ENCODE results near the gene COL20A1. TPM values are rescaled to one million over a fixed set of nuclear protein-coding genes. Genes with fewer than 3 reads are reported as not detected.

COL20A1 gene
- total and polyA plus RNA-seq, 2 donors from 2014 or later = 0.58 TPM; not detected in 1

DNA sequence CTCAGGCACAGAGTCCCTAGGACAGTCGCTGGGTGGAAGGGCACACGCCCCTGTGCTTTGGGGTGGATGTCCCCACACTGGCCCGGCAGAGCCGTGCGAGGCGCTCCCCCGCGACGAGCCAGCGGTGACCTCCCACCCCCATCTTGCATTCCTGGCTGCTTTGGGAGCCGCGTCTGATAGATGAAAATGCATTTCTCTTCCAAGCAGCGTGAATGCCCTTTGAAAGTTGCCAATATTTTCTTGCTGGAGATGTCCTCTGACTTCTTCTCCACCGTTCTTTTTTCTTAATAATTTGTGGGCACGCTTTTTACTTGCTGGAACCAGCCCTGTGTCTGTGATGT lies 29.9 kb downstream of the COL20A1 start:
- H3K36me3 ChIP-seq (ENCODE audit: control insufficient read depth in 2 of 3, insufficient read depth in 3 of 3, low read length in 3 of 3) = no peaks in the 10 kb centered on the region
- FAIRE-seq (no peak), DNase-seq (no peak)
- no peak overlapping the region for H3K27ac ChIP-seq (ENCODE audit: low read depth in 2 of 2, low read length in 2 of 2)
- no peaks in the 10 kb centered on the region for H3K4me1 ChIP-seq (ENCODE audit: control insufficient read depth in 2 of 3, insufficient read depth in 2 of 3, low read depth in 1 of 3, low read length in 3 of 3)
- H3K9me3 ChIP-seq (ENCODE audit: control insufficient read depth in 2 of 3, insufficient read depth in 1 of 3, low read length in 3 of 3) = peaks cover 0 to 5% (median 0%) of the 10 kb centered on the region in 3 donors
- TF ChIP-seq, protein P1, sequence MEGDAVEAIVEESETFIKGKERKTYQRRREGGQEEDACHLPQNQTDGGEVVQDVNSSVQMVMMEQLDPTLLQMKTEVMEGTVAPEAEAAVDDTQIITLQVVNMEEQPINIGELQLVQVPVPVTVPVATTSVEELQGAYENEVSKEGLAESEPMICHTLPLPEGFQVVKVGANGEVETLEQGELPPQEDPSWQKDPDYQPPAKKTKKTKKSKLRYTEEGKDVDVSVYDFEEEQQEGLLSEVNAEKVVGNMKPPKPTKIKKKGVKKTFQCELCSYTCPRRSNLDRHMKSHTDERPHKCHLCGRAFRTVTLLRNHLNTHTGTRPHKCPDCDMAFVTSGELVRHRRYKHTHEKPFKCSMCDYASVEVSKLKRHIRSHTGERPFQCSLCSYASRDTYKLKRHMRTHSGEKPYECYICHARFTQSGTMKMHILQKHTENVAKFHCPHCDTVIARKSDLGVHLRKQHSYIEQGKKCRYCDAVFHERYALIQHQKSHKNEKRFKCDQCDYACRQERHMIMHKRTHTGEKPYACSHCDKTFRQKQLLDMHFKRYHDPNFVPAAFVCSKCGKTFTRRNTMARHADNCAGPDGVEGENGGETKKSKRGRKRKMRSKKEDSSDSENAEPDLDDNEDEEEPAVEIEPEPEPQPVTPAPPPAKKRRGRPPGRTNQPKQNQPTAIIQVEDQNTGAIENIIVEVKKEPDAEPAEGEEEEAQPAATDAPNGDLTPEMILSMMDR (IDR thresholded peaks at IDR 0.05; ENCODE audit: borderline replicate concordance, extremely low read depth, insufficient read depth) = no peak
- H3K27me3 ChIP-seq (ENCODE audit: control insufficient read depth, insufficient read depth, low read length) = no peaks in the 10 kb centered on the region
- no peak overlapping the region for H3K9ac ChIP-seq (ENCODE audit: low read length in 3 of 3)
- H3K4me3 ChIP-seq (ENCODE audit: low read length in 3 of 3) = no peak overlapping the region
- intact Hi-C loops (cut with DNase I) = no loop called here

DNA sequence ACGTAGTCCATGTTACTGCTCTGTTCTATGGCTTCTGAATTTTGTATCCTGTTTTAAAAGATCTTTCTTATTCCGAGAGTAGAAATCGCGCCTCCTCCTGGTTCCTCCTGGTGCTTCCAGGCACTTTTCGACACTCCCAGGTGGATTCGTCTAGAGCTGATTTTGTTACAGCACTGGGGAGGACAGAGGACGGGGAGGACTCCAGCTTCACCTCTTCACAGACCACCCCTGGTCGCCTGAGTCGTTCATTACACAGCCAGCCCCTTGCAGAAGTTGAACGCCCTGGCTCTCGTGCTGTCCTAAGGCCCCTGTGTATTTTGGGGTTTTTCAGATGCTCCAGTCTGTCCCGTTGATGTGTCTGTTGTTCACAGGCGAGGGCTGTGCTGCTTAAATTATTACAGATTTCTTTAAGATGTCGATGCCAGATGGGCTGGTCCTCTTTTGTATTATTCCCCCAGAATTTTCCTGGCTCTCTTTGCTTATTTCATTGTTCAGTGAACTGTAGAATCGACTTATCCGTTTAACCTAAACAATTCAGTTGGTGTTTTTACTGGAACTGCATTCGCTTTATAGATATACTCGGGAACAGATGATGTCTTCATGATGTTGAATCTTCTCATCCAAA lies 30.5 kb downstream of the COL20A1 start:
- no peak overlapping the region for H3K27ac ChIP-seq (ENCODE audit: low read depth in 2 of 2, low read length in 2 of 2)
- no peaks in the 10 kb centered on the region for H3K36me3 ChIP-seq (ENCODE audit: control insufficient read depth in 2 of 3, insufficient read depth in 3 of 3, low read length in 3 of 3)
- no peaks in the 10 kb centered on the region for H3K27me3 ChIP-seq (ENCODE audit: control insufficient read depth, insufficient read depth, low read length)
- peaks cover 0 to 5% (median 0%) of the 10 kb centered on the region in 3 donors for H3K9me3 ChIP-seq (ENCODE audit: control insufficient read depth in 2 of 3, insufficient read depth in 1 of 3, low read length in 3 of 3)
- FAIRE-seq = no peak
- H3K4me3 ChIP-seq (ENCODE audit: low read length in 3 of 3) = no peak overlapping the region
- no peaks in the 10 kb centered on the region for H3K4me1 ChIP-seq (ENCODE audit: control insufficient read depth in 2 of 3, insufficient read depth in 2 of 3, low read depth in 1 of 3, low read length in 3 of 3)
- no peak overlapping the region for H3K9ac ChIP-seq (ENCODE audit: low read length in 3 of 3)
- peak in 1 of 5 donors; percentile 28 for DNase-seq
- intact Hi-C loops (cut with DNase I) = no loop called here
- TF ChIP-seq, protein P1 (IDR thresholded peaks at IDR 0.05; ENCODE audit: borderline replicate concordance, extremely low read depth, insufficient read depth) = no peak

DNA sequence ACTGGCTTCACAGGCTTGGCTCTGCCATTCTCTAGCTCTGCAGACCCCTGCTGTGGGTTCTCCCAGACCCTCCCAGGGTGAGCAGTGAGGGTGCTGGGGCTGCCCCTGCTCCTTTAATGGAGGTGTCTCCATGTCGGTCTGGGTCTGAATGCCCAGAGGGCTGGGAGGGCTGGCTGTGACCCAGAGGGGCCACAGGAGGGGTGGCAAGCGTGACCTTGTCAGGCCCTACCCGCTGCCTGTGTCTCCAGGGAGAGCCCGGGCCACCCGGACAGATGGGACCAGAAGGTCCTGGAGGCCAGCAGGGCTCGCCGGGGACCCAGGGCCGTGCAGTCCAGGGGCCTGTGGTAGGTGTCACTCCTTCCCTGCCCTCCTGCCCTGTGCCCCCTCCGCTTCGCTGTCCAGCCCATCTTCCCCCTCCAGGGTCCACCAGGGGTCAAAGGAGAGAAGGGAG lies 32.1 kb downstream of the COL20A1 start:
- no peak overlapping the region for H3K9ac ChIP-seq (ENCODE audit: low read length in 3 of 3)
- FAIRE-seq = no peak
- no peak overlapping the region for H3K27ac ChIP-seq (ENCODE audit: low read depth in 2 of 2, low read length in 2 of 2)
- TF ChIP-seq, protein P1 (IDR thresholded peaks at IDR 0.05; ENCODE audit: borderline replicate concordance, extremely low read depth, insufficient read depth) = no peak
- H3K4me1 ChIP-seq (ENCODE audit: control insufficient read depth in 2 of 3, insufficient read depth in 2 of 3, low read depth in 1 of 3, low read length in 3 of 3) = no peaks in the 10 kb centered on the region
- intact Hi-C loops (cut with DNase I) = no loop called here
- no peaks in the 10 kb centered on the region for H3K36me3 ChIP-seq (ENCODE audit: control insufficient read depth in 2 of 3, insufficient read depth in 3 of 3, low read length in 3 of 3)
- H3K4me3 ChIP-seq (ENCODE audit: low read length in 3 of 3) = no peak overlapping the region
- peak in 2 of 5 donors; percentile 39 to 55 for DNase-seq
- no peaks in the 10 kb centered on the region for H3K27me3 ChIP-seq (ENCODE audit: control insufficient read depth, insufficient read depth, low read length)
- peaks cover 0 to 5% (median 0%) of the 10 kb centered on the region in 3 donors for H3K9me3 ChIP-seq (ENCODE audit: control insufficient read depth in 2 of 3, insufficient read depth in 1 of 3, low read length in 3 of 3)
